ENCODE data around the gene PHOSPHO2.
"Not testable (repeated sequence)": the region's sequence is repeated elsewhere in the genome, so short reads cannot be mapped to it uniquely, and the experiment has no call there.

The PHOSPHO2 gene

DNA sequence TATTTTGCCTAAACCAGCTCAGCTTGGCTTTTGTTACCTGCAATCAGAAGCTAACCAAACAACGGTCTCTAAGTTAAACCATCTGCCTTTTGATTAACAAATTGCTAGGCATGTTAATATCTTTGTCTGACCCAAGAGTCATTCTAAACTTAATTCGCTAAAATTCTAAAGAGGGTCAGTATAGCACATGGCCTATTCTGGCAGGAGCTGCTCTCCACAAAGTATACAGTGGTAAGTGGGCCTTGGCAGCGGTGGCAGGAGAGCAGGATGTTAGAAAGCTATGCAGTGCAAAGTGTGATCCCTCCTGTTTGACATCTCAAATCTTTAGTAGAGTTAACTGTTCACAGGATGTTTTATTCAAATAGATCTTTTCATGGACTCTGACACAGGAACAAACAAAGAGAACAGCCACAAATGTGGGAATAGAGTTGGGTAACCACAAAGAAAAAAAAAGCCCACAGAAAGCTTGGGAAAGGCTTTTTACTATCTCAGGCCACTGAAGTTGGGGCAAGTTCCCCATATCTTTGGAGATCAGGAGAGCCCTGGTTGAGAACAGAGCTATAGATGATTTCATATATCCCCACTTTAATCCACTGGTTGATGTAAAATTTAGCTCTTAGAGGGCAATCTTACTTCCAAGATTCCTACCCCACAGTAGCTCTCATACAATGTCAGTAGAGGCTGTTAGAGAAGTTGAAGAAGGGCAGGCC lies 10.7 kb upstream of the PHOSPHO2 start:
- FAIRE-seq (no peak), DNase-seq (ENCODE audit: low spot score) (no peak)

DNA sequence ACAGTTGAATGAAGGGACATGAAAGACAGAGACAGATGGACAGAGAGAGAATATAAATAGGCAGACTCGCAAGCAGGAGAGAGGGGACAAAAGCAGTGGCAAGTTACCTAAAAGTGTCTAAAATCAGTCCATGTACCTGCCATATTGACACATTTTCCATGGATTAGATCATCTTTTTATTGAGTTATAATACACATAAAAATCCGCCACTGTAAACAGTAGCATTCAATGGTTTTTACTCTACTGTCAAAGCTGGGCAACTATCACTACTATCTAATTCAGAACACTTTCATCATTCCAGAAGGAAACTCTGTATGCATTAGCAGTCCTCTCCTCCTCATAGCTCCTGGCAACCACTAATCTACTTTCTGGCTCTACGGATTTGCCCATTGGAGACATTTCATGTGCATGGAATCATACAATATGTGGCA lies 10.1 kb upstream of the PHOSPHO2 start:
- FAIRE-seq, result no peak

DNA sequence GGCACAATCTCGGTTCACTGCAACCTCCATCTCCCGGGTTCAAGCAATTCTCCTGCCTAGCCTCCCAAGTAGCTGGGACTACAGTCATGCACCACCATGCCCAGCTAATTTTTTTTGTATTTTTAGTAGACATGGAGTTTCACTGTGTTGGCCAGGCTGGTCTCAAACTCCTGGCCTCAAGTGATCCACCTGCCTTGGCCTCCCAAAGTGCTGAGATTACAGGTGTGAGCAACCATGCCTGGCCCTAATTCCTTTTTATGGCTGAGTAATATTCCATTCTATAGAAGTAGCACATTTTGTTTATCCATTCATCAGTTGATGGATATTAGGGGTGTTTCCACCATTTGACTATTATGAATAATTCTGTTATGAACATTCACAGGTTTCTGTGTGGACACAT lies 9.6 kb upstream of the PHOSPHO2 start:
- not testable (repeated sequence) for FAIRE-seq; DNase-seq (ENCODE audit: low spot score)

More for the DNA sequence above, 10.1 kb upstream of the PHOSPHO2 start:
- DNase-seq (ENCODE audit: low spot score), result no peak

DNA sequence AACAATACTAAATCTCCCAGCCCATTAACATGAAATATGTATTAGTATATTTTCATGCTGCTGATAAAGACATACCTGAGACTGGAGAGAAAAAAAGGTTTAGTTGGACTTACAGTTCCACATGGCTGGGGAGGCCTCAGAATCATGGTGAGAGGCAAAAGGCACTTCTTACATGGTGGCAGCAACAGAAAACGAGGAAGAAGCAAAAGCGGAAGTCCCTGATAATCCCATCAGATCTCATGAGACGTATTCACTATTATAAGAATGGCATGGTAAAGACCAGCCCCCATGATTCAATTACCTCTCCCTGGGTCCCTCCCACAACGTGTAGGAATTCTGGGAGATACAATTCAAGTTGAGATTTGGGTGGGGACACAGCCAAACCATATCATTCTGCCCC lies 7.4 kb upstream of the PHOSPHO2 start:
- DNase-seq (ENCODE audit: low spot score); FAIRE-seq: not testable (repeated sequence)

DNA sequence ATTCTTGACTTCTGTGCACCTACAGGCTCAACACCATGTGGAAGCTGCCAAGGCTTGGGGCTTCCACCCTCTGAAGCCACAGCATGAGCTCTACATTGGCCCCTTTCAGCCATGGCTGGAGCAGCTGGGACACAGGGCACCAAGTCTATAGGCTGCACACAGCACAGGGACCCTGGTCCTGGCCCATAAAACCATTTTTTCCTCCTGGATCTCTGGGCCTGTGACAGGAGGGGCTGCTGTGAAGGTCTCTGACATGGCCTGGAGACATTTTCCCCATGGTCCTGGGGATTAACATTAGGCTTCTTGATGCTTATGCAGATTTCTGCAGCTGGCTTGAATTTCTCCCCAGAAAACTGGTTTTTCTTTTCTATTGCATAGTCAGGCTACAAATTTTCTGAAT lies 6.3 kb upstream of the PHOSPHO2 start:
- not testable (repeated sequence) for FAIRE-seq; DNase-seq (ENCODE audit: low spot score)

DNA sequence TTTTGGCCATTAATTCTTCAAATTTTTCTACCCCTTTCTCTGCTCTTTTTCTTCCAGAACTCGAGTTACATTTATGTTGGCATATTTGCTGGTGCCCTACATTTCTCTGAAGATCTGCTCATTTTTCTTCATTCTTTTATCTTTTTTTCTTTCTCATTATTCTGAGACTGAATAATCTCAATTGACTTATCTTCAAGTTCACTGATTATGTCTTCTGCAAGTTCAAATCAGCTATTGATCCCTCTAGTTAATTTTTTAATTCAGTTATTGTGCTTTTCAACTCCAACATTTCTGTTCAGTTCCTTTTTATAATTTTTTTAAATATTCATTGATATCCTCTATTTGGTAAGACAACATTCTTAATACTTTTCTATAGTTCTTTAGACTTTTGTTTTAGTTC lies 3.3 kb upstream of the PHOSPHO2 start:
- FAIRE-seq, result no peak
- no peak for DNase-seq (ENCODE audit: low spot score)

DNA sequence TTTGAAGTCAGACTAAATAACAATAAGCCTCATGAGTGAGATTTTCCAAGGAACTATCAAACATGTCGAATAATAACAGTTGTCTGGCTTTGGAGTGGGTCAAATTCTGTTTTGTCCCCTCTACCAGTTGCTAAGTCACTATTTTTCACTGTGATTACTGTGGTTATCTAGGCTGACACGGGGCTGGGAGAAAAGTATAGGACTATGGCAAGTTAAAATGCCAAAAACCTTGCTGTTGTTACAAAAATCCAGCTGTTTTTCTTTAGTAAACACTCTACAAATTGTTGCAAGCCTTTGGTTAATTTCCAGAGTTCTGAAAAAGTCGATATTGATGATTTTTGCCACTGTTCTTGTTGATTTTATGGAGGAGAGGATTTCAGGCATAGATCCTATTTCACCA lies 1.6 kb upstream of the PHOSPHO2 start:
- DNase-seq (ENCODE audit: low spot score) (no peak), FAIRE-seq (no peak)

DNA sequence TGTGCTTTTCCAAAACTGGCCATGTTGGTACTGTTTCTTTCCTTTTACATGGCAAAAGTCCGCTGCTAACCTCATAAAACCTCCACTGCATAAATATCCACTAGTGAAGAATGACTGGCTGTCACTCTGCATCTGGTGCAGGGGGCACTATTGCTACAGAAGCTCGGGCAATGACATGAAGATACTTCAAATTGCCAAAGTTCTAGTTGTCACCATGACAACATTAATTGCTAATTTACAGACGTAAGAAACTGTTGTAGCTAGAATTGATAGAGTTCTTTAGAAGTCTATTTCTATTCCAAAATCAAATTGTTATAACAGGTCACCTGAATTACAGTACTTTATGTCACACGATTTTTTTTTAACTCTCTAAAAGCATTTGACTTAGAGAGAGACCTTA lies 909 bp upstream of the PHOSPHO2 start:
- DNase-seq (ENCODE audit: low spot score) (no peak), FAIRE-seq (no peak)

DNA sequence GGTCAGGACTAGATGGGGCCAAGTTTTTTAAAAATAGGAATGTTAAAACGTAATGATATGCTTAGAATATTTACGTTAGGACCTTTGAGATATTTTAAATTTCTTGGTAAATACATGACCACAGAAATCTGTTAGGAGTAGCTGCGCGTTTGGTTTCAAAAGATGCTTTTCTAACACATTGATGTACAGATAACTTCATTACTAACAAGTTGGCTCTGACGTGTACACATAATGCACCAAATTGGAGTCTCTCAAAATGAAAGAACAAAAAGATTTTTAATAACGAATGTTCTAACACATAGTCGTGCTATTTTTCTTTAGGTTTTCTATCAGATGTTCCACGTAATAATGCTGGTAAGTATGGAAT lies 608 bp downstream of the PHOSPHO2 start:
- FAIRE-seq (no peak), DNase-seq (ENCODE audit: low spot score) (no peak)

DNA sequence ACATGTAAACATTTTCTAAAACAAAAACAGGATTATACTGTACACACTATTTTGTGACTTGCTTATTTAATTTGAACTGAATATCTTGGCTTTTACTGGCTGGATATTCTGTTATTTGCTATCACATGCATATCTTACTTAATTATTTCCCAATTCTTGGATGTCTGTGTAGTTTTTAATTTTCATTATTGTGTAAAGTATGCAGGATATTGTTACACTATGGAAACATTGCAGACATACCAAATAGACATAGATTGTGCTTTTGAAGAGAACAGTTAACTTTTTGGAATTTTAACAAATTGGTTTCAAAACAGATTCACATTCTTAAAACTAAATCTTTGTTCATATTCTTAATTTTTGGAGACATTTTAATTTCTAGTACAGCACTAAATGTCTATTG lies 2.1 kb downstream of the PHOSPHO2 start:
- no peak for DNase-seq (ENCODE audit: low spot score)
- no peak for FAIRE-seq

DNA sequence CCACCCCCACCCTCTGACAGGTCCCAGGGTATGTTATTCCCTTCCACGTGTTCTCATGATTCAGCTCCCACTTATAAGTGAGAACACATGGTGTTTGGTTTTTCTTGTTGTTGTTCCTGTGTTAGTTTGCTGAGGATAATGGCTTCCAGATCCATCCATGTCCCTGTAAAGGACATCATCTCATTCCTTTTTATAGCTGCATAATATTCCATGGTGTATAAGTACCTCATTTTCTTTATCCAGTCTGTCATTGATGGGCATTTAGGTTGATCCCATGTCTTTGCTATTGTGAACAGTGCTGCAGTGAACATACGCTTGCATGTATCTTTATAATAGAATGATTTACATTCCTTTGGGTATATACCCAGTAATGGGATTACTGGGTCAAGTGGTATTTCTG lies 4.9 kb downstream of the PHOSPHO2 start:
- not testable (repeated sequence) for DNase-seq (ENCODE audit: low spot score); FAIRE-seq

DNA sequence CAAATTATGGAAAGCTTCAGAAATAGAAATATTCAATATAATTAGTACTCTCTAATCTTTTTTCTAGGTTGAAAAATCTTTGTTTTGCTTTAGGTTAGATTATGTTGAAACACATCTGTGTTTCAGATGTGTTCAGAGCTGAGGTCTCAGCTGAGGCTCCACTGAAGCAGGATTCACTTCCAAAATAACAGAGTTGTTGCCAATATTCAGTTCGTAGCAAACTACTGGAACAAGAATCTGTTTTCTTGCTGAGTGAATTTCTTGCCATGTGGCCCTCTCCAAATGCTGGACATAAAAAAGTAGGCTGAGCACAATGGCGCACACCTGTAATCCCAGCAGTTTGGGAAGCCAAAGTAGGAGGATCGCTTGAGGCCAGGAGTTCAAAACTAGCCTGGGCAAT lies 8.7 kb downstream of the PHOSPHO2 start:
- FAIRE-seq (no peak), DNase-seq (ENCODE audit: low spot score) (no peak)

DNA sequence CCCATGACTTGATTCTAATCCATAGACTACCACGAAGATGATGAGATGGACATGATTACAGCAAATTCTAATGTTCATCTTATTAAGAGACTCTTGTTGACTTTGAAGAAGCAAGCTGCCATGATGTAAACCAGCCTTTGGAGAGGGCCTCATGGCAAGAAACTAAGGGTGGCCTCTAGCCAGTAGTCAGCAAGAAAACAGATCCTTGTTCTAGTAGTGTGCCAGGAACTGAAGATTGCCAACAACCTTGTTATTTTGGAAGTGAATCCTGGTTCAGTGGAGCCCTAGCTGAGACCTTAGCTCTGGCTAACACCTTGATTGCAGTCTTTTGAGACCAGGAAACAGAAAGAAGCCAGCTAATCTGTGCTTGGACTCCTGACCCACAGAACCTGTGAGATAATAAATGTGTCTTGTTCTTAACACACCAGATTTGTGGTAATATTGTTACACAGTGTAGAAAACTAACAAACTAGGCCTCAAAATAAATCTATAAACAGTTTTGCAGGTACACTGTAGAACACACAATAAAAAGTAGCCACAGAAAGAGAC lies 10.0 kb downstream of the PHOSPHO2 start:
- DNase-seq (ENCODE audit: low spot score) (no peak), FAIRE-seq (no peak)

DNA sequence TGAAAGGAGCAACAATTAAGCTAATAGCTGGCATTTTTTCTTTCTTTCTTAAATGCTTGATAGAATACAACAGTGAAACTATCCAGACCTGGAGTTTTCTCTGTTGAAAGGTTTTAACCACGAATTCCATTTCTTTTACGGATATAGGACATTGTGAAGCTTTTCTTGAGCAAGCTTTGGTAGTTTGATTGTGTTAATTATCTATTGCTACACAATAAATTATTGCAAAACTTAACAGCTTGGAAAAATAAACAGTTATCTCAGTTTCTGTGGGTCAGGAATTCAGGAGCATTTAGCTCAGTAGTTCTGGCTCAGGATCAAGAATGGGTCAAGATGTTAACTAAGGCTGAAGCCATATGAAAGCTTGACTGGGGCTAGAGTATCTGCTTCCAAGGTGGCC lies 11.7 kb downstream of the PHOSPHO2 start:
- no peak for DNase-seq (ENCODE audit: low spot score)
- FAIRE-seq, result no peak

DNA sequence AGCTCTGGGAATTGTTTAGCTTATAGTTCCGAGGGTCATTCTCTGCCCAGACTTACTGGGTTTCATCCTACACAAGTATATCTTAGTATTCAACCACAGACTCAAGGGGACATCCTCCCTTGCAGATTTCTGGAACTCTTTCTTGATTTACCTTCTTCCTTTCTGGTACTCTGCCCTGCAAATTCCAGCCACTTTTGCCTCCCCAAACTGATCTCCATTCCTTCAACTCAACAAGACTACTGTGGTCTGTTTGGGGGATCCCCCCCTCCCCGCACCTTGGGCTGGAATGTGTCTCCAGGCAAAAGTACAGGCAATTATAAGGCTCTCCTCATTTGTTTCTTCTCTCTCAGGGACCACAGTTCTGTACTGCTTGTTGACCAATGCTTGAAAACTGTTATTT lies 13.4 kb downstream of the PHOSPHO2 start:
- FAIRE-seq (no peak), DNase-seq (ENCODE audit: low spot score) (no peak)

DNA sequence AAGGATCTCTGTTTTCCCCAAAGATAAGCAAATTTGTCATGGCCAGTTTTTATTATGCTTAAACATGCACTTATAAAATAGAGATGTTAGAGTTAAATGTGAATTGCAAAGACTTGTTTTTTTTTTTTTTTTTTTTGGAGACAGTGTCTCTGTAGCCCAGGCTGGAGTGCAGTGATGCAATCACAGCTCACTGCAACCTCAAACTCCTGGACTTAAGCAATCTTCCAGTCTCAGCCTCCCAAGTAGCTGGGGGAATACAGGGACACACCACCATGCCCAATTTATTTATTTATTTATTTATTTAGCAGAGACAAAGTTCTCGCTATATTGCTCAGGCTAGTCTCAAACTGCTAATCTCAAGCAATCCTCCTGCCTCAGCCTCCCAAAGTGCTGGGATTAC lies 15.1 kb downstream of the PHOSPHO2 start:
- FAIRE-seq (no peak), DNase-seq (ENCODE audit: low spot score) (no peak)

DNA sequence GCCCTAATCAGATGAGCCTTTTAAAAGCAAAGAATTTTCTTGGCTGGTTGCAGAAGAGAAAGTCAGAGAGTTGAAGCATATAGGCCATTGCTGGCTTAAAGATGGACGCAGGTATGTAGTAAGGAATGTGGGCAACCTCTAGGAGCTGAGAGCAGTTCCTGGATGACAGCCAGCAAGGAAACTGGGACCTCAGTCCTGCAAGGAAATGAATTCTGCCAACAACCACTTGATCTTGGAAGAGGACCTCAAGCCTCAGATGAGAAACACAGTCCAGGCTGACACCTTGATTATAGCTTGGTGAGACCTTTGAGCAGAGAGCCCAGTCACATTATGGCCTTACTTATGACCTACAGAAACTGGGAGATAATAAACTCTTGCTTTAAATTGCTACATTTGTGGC lies 15.7 kb downstream of the PHOSPHO2 start:
- FAIRE-seq (no peak), DNase-seq (ENCODE audit: low spot score) (no peak)

DNA sequence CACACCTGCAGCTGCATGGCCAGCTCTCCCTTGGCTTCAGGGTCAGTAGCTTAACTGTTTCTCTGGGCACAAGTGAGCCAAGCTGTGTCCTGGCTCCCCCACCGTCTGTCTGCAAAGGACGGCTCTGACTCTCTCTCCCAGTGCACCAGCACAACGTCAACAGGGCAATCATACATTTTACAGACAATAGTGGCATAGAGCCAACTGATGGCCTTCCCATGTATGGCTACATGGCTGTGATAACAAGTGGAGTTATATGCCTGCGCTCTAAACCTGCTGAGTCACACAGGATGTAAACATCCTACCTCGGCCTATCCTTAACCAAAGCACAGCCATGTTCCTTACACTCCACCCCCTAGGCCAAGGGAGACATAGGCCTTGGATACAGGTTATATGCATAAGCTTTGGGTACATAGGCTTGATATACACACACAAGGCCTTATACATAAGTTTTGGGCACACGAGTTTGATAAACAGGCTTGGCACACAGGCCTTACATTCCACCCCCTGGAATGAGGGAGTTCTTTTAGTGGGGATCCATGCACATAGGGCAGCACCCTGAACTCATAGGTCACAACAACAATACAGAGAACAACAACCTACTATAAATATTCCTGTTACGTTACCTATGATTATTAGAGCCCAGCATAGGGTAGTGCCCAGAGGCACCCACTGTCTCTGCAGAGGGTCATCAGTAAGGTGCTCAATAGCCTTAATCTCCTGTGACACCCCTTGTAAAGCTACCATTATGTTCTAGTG lies 17.7 kb downstream of the PHOSPHO2 start:
- DNase-seq (ENCODE audit: low spot score) (no peak), FAIRE-seq (no peak)

DNA sequence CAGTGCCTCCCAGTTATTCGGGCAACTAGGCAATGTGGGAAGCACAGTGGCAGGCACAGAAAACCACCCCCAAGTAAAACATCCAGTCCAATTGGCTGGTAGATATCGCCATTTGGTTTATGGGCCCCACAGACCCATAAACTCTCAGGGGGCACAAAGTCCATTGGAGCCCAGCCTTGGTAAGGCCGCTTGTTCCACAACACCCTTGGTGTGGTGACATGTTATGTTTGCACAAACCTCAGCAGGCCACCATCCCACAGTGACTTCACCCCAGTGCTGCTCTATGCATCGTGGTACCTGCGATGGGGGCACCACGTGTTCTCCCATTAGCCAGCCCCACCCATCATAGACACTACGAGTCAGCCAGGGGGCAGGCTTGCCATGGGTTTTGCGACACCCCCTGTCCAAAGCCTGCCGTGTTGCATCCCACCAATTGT lies 18.5 kb downstream of the PHOSPHO2 start:
- FAIRE-seq (no peak), DNase-seq (ENCODE audit: low spot score) (no peak)

DNA sequence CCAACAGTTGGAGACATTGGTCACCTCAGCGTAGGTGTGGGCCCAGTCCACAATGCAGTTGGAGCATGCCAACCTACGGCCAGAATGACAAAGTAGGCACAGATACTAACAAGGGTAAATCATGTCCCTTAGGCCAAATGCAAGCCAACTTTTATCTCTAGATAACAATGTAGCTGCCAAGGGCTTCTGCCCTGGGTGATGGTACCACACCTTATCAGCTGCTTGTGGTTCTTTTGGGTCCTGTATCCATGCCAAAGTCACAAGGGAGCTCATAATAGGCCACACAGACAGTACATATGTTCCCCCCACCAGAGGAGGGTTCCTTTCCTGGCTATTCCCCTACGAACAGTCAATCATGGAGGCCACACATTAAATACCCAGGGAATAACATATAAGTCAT lies 19.1 kb downstream of the PHOSPHO2 start:
- FAIRE-seq, result no peak

DNA sequence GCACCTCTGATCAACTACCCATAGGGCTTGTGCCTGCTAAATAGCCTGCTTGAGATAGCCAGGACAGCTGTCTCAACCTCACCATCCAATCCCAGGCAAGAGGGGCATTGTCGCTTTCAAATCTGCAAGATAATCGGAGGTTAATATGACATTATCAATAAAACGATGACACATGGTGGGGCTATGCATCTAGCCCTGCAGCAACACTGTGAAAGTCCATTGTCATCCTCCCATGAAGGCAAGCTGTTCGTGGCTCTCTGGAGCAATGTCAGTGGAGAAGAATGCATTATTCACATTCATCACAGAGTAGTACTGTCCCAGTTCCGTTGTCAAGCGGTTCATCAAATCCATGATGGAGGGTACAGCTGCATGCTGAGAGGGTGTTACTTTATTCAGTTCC lies 20.4 kb downstream of the PHOSPHO2 start:
- no peak for FAIRE-seq

More for the DNA sequence above, 19.1 kb downstream of the PHOSPHO2 start:
- DNase-seq (ENCODE audit: low spot score), result no peak

DNA sequence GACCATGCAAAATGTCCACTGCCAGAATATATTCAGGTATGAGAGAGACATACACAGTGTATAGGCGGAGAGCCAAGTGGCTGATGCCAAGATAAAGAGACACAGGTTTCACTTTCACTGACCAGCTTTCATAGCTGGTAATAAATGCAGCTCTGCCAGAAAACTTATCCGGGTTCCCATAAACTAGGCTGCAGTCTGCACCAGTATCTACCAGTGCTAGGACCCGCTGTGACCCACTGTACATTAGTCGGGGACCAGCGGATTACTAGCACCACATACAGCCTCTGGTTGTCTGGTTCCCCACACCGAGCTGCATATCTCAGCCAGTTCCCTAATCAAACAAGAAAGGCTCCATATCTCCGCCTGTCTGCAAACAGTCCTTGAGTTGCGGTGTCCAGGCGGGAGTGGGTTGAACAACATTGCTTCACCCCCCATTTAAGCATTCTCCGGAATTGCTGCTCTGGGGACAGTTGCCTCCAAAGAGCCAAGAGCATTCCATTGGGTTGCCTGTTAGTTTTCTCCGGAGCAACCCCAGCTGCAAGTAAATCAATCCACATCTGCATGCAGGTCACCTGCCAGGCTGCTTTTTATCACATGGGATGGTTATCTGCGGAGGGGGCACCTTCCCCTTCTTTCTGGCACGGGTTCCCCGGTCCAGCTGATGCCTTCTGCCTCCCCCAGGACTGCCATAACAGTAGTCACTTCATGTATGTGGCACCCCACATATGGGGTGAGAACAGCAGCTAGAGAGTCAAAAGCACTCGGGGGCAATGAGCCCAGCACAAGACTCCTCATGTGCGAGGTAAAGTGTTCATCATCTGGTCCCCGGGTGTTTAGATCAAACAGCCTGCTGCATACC lies 21.3 kb downstream of the PHOSPHO2 start:
- no peak for FAIRE-seq
- DNase-seq (ENCODE audit: low spot score), result no peak

More for the DNA sequence above, 20.4 kb downstream of the PHOSPHO2 start:
- no peak for DNase-seq (ENCODE audit: low spot score)

Measured in RCC 7860 (cell line).